ENCODE data around the gene TNFRSF1B.

The TNFRSF1B gene

GRCh38 chr1:12142141-12142823 is 24.5 kb upstream of the TNFRSF1B start:
- DNase-seq (ENCODE audit: low read depth), result no peak

- DNase-seq (ENCODE audit: low read depth), result no peak
Observed at GRCh38 chr1:12142891-12143630, 23.7 kb upstream of the TNFRSF1B start.

- DNase-seq (ENCODE audit: low read depth), result peak; percentile 90
Observed at GRCh38 chr1:12143631-12144155, 23.1 kb upstream of the TNFRSF1B start.

- DNase-seq (ENCODE audit: low read depth), result no peak
Observed at GRCh38 chr1:12144236-12144635, 22.6 kb upstream of the TNFRSF1B start.

- no peak for DNase-seq (ENCODE audit: low read depth)
Observed at GRCh38 chr1:12144969-12145368, 21.8 kb upstream of the TNFRSF1B start.

- DNase-seq (ENCODE audit: low read depth), result no peak
Observed at GRCh38 chr1:12145616-12146342, 21.0 kb upstream of the TNFRSF1B start.

- no peak for DNase-seq (ENCODE audit: low read depth)
Observed at GRCh38 chr1:12146343-12147112, 20.3 kb upstream of the TNFRSF1B start.

- DNase-seq (ENCODE audit: low read depth), result no peak
Observed at GRCh38 chr1:12147201-12147701, 19.5 kb upstream of the TNFRSF1B start.

- DNase-seq (ENCODE audit: low read depth), result no peak
Observed at GRCh38 chr1:12148160-12148957, 18.4 kb upstream of the TNFRSF1B start.

GRCh38 chr1:12148958-12149790 is 17.6 kb upstream of the TNFRSF1B start:
- no peak for DNase-seq (ENCODE audit: low read depth)

GRCh38 chr1:12149791-12150175 is 17.0 kb upstream of the TNFRSF1B start:
- no peak for DNase-seq (ENCODE audit: low read depth)

- no peak for DNase-seq (ENCODE audit: low read depth)
Observed at GRCh38 chr1:12150456-12151200, 16.2 kb upstream of the TNFRSF1B start.

- no peak for DNase-seq (ENCODE audit: low read depth)
Observed at GRCh38 chr1:12151465-12151864, 15.3 kb upstream of the TNFRSF1B start.

GRCh38 chr1:12152113-12152891 is 14.5 kb upstream of the TNFRSF1B start:
- DNase-seq (ENCODE audit: low read depth), result no peak

- peak; percentile 71 for DNase-seq (ENCODE audit: low read depth)
Observed at GRCh38 chr1:12153181-12153785, 13.5 kb upstream of the TNFRSF1B start.

- DNase-seq (ENCODE audit: low read depth), result no peak
Observed at GRCh38 chr1:12155328-12155727, 11.5 kb upstream of the TNFRSF1B start.

- no peak for DNase-seq (ENCODE audit: low read depth)
Observed at GRCh38 chr1:12157366-12158231, 9.2 kb upstream of the TNFRSF1B start.

Measured in HS-27A (cell line).